NCI-H526 (cell line): ENCODE data around the gene KCNIP4.

Experiments used
- DNase-seq, 2 experiments: peaks; one replicate each; lab custom pipeline; 2025; lab: John Stamatoyannopoulos, UW

KCNIP4 gene

GRCh38 chr4:21457086-21457840, 491.3 kb downstream of the KCNIP4 start:
- no peak for DNase-seq

- no peak for DNase-seq
Measured at GRCh38 chr4:21454831-21455230, 493.7 kb downstream of the KCNIP4 start.

- no peak for DNase-seq
Measured at GRCh38 chr4:21454201-21454600, 494.4 kb downstream of the KCNIP4 start.

GRCh38 chr4:21452931-21453330, 495.6 kb downstream of the KCNIP4 start:
- DNase-seq: no peak

GRCh38 chr4:21451032-21451431, 497.5 kb downstream of the KCNIP4 start:
- DNase-seq: no peak

- no peak for DNase-seq
Measured at GRCh38 chr4:21450331-21450730, 498.2 kb downstream of the KCNIP4 start.

GRCh38 chr4:21447301-21448054, 501.1 kb downstream of the KCNIP4 start:
- DNase-seq: no peak

GRCh38 chr4:21420166-21420565, 528.4 kb downstream of the KCNIP4 start:
- no peak for DNase-seq

- DNase-seq: no peak
Measured at GRCh38 chr4:21415728-21416127, 532.8 kb downstream of the KCNIP4 start.

GRCh38 chr4:21413807-21414370, 534.7 kb downstream of the KCNIP4 start:
- DNase-seq: no peak

- DNase-seq: no peak
Measured at GRCh38 chr4:21411086-21411485, 537.5 kb downstream of the KCNIP4 start.

GRCh38 chr4:21410372-21410771, 538.2 kb downstream of the KCNIP4 start:
- DNase-seq: no peak

GRCh38 chr4:21387683-21388082, 560.9 kb downstream of the KCNIP4 start:
- no peak for DNase-seq

GRCh38 chr4:21386166-21386780, 562.3 kb downstream of the KCNIP4 start:
- no peak for DNase-seq

GRCh38 chr4:21385706-21386105, 562.9 kb downstream of the KCNIP4 start:
- no peak for DNase-seq

- no peak for DNase-seq
Measured at GRCh38 chr4:21384609-21385008, 564.0 kb downstream of the KCNIP4 start.

- no peak for DNase-seq
Measured at GRCh38 chr4:21380861-21381260, 567.7 kb downstream of the KCNIP4 start.

- DNase-seq: no peak
Measured at GRCh38 chr4:21377046-21377445, 571.5 kb downstream of the KCNIP4 start.

GRCh38 chr4:21376176-21376575, 572.4 kb downstream of the KCNIP4 start:
- no peak for DNase-seq

- no peak for DNase-seq
Measured at GRCh38 chr4:21374641-21375368, 573.8 kb downstream of the KCNIP4 start.

GRCh38 chr4:21367567-21367966, 581.0 kb downstream of the KCNIP4 start:
- DNase-seq: no peak

GRCh38 chr4:21366840-21367239, 581.7 kb downstream of the KCNIP4 start:
- no peak for DNase-seq
